Body of pancreas (tissue), 4 donors: ENCODE data around the gene MEF2D. TPM values are rescaled to one million over a fixed set of nuclear protein-coding genes. Genes with fewer than 3 reads are reported as not detected.

Source experiments
- ATAC-seq: fragments of 150-250 bp; one replicate; pipeline ENCODE4 v1.9.1; 2016
- DNase-seq, 4 donors: peaks; one replicate each; pipeline ENCODE4 v3.0.0-alpha.2; 2019
- H3K27ac ChIP-seq, 4 donors: fragments of 200-600 bp; sonication (generic); 1 replicate in 3 of 4; 2 replicates in 1 of 4; pipeline versions ENCODE4 v1.5.1 to v1.6.1; 2016 to 2019; ENCODE audit warnings: mild to moderate bottlenecking in 1 of 4, mixed read lengths in 1 of 4, moderate library complexity in 1 of 4
- H3K27me3 ChIP-seq, 2 donors: fragments of 200-600 bp; sonication (generic); one replicate each; pipeline ENCODE4 v1.6.0; 2016; ENCODE audit warnings: mild to moderate bottlenecking in 1 of 2
- H3K36me3 ChIP-seq, 2 donors: fragments of 200-600 bp; sonication (generic); replicated peaks in 1 of 2; 2 replicates each; pipeline ENCODE4 v1.5.1; 2016; ENCODE audit warnings: low read depth in 2 of 2; ENCODE audit not compliant: insufficient read depth in 1 of 2
- H3K4me1 ChIP-seq: fragments of 200-600 bp; sonication (generic); one replicate; pipeline ENCODE4 v1.6.0; 2016
- H3K4me3 ChIP-seq, 2 donors: fragments of 200-600 bp; sonication (generic); 1 replicate in 1 of 2; 2 replicates in 1 of 2; pipeline ENCODE4 v1.5.1; 2016 to 2019
- H3K9me3 ChIP-seq, 3 donors: fragments of 200-600 bp; sonication (generic); 1 replicate in 2 of 3; 2 replicates in 1 of 3; pipeline ENCODE4 v1.5.1; 2016
- POLR2A ChIP-seq, 3 donors: fragments of 450-650 bp; IDR thresholded peaks; one replicate each; pipeline ENCODE4 v1.6.1; 2016; ENCODE audit warnings: antibody characterized with exemption in 3 of 3, mild to moderate bottlenecking in 2 of 3
- WGBS, 2 donors: methylation state at CpG; one replicate each; pipeline ENCODE4 v1.1.5; 2017; 5-methylcytosine and 5-hydroxymethylcytosine counted together
- intact Hi-C: fragments of 100-400 bp; cut with DNase I; formaldehyde crosslinking; loops from one replicate; pipeline ENCODE4 v1.15.1; 2023
- total RNA-seq, 2 donors: library from RNA; depleted of rRNA; stranded (reverse); fragments of >200 nt; gene quantifications; one replicate each; pipeline ENCODE4 v1.1.0, GENCODE V29; 2016
- TF ChIP-seq, protein P1 (sequence below), 7 experiments: fragments of 450-650 bp in 4 of 7; fragments of 200-600 bp in 3 of 7; sonication (generic) in 3 of 7; IDR thresholded peaks; one replicate each; pipeline ENCODE4 v1.5.1; 2016 to 2019; ENCODE audit warnings: antibody characterized with exemption in 7 of 7

MEF2D gene
- total RNA-seq, 2 donors from 2014 or later: 15.6 to 18.1 TPM

DNA sequence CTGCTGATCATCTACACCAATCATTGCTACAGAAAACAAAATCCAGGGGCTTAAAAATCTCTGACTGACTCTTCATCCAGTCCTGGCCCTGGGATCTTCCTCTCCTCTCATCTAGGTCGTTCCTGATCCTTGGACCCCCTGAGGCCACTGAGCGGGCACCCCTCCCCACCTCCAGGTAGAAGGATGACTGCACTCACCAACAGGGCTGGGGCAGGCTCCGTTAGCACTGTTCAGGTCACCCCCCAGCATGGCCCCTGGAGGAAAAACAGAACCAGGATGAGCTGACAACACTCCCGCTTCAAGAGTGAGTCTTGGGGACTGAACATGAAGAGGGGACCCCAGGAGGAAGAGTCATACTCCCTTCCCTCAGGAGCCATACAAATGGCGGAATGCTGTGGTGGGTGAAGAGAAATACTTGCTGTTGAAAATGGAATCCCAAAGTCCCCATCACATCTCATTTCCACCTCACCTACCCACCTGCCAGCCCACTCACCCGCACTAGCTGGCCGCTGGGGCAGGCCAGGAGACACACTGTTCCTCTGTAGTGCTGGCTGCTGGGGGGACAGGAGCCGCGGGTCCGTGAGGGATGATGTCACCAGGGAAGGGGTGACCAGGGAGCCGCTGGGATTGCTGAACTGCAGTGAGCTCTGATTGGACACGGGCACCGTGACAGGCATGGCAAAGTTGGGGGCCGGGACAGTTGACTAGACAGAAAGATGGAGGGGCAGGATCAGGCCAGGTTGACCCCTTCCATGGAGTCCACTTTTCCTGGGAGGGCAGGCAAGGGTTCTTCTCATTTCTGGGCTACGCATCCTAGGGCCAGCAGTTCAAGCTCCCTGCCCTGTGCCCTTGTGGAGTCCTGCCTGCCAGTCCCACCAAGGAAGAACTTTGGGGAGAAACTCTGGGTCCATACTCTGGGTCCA lies 21.2 kb downstream of the MEF2D start:
- Histone ChIP-seq H3K9me3 (no peaks in the 10 kb centered on the region), H3K36me3 (peaks cover 0 to 32% of the 10 kb centered on the region in 2 donors), H3K27me3 (no peaks in the 10 kb centered on the region), H3K4me1 (peaks cover 41% of the 10 kb centered on the region), H3K27ac (no peak overlapping the region), H3K4me3 (no peak overlapping the region)
- intact Hi-C loops: no loop called here
- DNase-seq (no peak), ATAC-seq (no peak)
- WGBS, 2 donors: 86 to 88% methylated on average over 13 to 14 of the region's 15 CpGs
- TF ChIP-seq, protein P1, sequence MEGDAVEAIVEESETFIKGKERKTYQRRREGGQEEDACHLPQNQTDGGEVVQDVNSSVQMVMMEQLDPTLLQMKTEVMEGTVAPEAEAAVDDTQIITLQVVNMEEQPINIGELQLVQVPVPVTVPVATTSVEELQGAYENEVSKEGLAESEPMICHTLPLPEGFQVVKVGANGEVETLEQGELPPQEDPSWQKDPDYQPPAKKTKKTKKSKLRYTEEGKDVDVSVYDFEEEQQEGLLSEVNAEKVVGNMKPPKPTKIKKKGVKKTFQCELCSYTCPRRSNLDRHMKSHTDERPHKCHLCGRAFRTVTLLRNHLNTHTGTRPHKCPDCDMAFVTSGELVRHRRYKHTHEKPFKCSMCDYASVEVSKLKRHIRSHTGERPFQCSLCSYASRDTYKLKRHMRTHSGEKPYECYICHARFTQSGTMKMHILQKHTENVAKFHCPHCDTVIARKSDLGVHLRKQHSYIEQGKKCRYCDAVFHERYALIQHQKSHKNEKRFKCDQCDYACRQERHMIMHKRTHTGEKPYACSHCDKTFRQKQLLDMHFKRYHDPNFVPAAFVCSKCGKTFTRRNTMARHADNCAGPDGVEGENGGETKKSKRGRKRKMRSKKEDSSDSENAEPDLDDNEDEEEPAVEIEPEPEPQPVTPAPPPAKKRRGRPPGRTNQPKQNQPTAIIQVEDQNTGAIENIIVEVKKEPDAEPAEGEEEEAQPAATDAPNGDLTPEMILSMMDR (IDR thresholded peaks at IDR 0.05): no peak
- no peak for TF ChIP-seq POLR2A (IDR thresholded peaks at IDR 0.05)

- intact Hi-C loops: no loop called here
- peak overlapping the region in 3 of 4 donors; percentile 83 to 96 (median 86) for H3K27ac ChIP-seq
- TF ChIP-seq POLR2A (IDR thresholded peaks at IDR 0.05): no peak
- TF ChIP-seq, protein P1 (IDR thresholded peaks at IDR 0.05): no peak
- 89 to 93% methylated on average over 8 of the region's 8 CpGs for WGBS, 2 donors
- DNase-seq: no peak
- no peaks in the 10 kb centered on the region for H3K27me3 ChIP-seq
- no peak overlapping the region for H3K4me3 ChIP-seq
- H3K36me3 ChIP-seq: peaks cover 0 to 39% of the 10 kb centered on the region in 2 donors
- peaks cover 48% of the 10 kb centered on the region for H3K4me1 ChIP-seq
- no peak for ATAC-seq
- no peaks in the 10 kb centered on the region for H3K9me3 ChIP-seq
Observed at GRCh38 chr1:156478250-156478627, 22.3 kb downstream of the MEF2D start.

DNA sequence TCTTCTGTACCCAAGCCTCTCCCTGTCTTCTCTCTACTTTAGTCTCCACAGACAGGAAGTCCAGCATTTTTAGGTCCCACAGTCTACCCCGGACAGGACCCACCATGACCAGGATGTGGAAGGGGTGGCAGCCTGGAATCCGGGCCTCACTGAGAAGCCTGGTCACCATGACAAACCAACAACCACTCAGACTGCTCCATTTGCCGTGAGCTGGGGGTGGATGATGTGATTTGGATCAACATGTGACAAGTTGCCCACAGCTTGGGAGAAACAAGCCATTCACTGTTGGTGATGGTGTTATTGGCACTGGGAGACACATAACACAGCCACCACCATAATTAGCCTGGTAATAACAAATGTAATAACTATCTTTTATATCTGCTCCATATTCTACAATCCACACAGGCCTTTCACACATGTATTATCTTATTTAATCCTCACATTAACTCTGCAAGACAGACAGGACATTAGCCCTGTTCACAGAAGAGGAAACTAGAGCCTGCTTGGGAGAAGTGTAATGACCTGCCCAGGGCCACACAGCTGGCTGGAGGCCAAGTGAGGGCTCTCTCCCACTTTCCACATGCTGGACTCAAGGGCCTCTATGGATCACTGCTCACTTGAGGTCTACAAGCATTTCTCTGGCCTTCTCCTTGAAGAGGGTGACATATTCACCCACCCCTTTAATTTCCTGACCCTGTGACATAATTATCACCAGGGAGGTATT lies 22.9 kb downstream of the MEF2D start:
- 60 to 73% methylated on average over 3 of the region's 3 CpGs for WGBS, 2 donors
- no peaks in the 10 kb centered on the region for H3K27me3 ChIP-seq
- peak overlapping the region; percentile 83 to 96 (median 91) for H3K27ac ChIP-seq
- intact Hi-C loops: no loop called here
- H3K36me3 ChIP-seq: peaks cover 0 to 39% of the 10 kb centered on the region in 2 donors
- H3K4me3 ChIP-seq: no peak overlapping the region
- peaks cover 53% of the 10 kb centered on the region for H3K4me1 ChIP-seq
- H3K9me3 ChIP-seq: no peaks in the 10 kb centered on the region
- ATAC-seq (no peak), DNase-seq (peak in 1 of 4 donors; percentile 59)
- TF ChIP-seq POLR2A (IDR thresholded peaks at IDR 0.05): no peak
- TF ChIP-seq, protein P1 (IDR thresholded peaks at IDR 0.05): no peak

DNA sequence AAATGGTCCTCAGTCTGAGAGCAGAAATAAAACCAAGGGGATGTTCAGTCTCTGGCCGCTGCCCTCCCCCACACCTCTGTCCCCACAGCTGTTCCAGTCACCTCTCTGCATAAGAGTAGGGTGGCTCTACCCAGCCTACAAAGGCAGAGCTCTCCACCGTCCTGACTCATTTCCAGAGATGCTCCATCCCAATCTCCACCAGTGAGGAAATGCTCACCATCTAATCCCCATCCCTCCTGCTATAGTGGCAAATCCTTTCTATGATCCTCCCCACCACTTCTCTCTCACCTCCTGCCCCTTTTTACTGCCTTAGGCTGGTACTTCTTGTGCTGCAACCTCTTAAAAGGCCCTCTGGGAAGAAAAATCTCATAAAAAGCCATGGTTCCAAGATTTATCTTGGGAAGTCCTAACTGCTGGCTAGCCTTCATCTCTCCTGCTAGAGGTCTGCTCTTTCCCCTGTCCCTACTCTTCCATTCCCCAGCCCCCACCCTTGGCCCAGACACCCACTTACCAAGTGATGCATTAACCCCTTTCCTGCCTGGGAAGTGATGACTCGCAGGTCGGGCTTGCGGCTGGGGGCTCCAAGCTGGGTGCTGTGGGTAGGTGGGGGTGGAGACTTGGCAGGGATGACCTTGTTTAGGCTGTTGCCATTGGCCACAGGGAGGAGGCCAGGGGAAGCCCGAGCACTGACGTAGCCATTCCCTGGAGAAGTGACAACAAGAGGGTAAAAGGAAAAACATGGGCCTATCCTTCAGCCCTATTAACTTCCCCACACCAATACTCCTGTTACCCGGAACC lies 23.9 kb downstream of the MEF2D start:
- Histone ChIP-seq H3K36me3 (peaks cover 0 to 29% of the 10 kb centered on the region in 2 donors), H3K4me3 (no peak overlapping the region), H3K4me1 (peaks cover 63% of the 10 kb centered on the region), H3K27ac (peak overlapping the region; percentile 83 to 96 (median 91)), H3K9me3 (no peaks in the 10 kb centered on the region), H3K27me3 (no peaks in the 10 kb centered on the region)
- intact Hi-C loops: no loop called here
- DNase-seq (peak in 1 of 4 donors; percentile 51), ATAC-seq (no peak)
- 45 to 57% methylated on average over 8 of the region's 8 CpGs for WGBS, 2 donors
- TF ChIP-seq POLR2A (IDR thresholded peaks at IDR 0.05): no peak
- TF ChIP-seq, protein P1 (IDR thresholded peaks at IDR 0.05): no peak
